ENCODE measurements around the gene BAG5.
A peak's percentile ranks its signal among the peaks of the same experiment; 100 is the strongest.

The BAG5 gene

GRCh38 chr14:103562179-103562428 is 353 bp downstream of the BAG5 start:
- DNase-seq (ENCODE audit: insufficient read length), result no peak
- FAIRE-seq, result no peak

GRCh38 chr14:103561381-103562178 is 877 bp downstream of the BAG5 start:
- no peak for FAIRE-seq
- TF ChIP-seq POLR2AphosphoS5 (IDR thresholded peaks at IDR 0.05; ENCODE audit: low read depth, low read length) (no peak), TAF1 (IDR thresholded peaks at IDR 0.05; ENCODE audit: borderline replicate concordance, low read depth, low read length) (no peak), POLR2A (IDR thresholded peaks at IDR 0.05; ENCODE audit: low read depth, low read length) (no peak)
- peak; percentile 55 for DNase-seq (ENCODE audit: insufficient read length)

More at GRCh38 chr14:103562179-103562428, 353 bp downstream of the BAG5 start:
- TF ChIP-seq POLR2AphosphoS5 (IDR thresholded peaks at IDR 0.05; ENCODE audit: low read depth, low read length) (peak; percentile 13), TAF1 (IDR thresholded peaks at IDR 0.05; ENCODE audit: borderline replicate concordance, low read depth, low read length) (no peak)

- TF ChIP-seq POLR2A (IDR thresholded peaks at IDR 0.05; ENCODE audit: low read depth, low read length), result no peak
- TF ChIP-seq TAF1 (IDR thresholded peaks at IDR 0.05; ENCODE audit: borderline replicate concordance, low read depth, low read length), result no peak
- TF ChIP-seq POLR2AphosphoS5 (IDR thresholded peaks at IDR 0.05; ENCODE audit: low read depth, low read length), result no peak
- DNase-seq (ENCODE audit: insufficient read length) (no peak), FAIRE-seq (no peak)
Observed at GRCh38 chr14:103560691-103561090, 1.8 kb downstream of the BAG5 start.

- TF ChIP-seq POLR2AphosphoS5 (IDR thresholded peaks at IDR 0.05; ENCODE audit: low read depth, low read length) (no peak), POLR2A (IDR thresholded peaks at IDR 0.05; ENCODE audit: low read depth, low read length) (no peak), TAF1 (IDR thresholded peaks at IDR 0.05; ENCODE audit: borderline replicate concordance, low read depth, low read length) (no peak)
- DNase-seq (ENCODE audit: insufficient read length), result no peak
- no peak for FAIRE-seq
Observed at GRCh38 chr14:103559766-103560165, 2.7 kb downstream of the BAG5 start.

GRCh38 chr14:103558071-103558882 is 4.2 kb downstream of the BAG5 start:
- TF ChIP-seq TAF1 (IDR thresholded peaks at IDR 0.05; ENCODE audit: borderline replicate concordance, low read depth, low read length) (no peak), POLR2AphosphoS5 (IDR thresholded peaks at IDR 0.05; ENCODE audit: low read depth, low read length) (no peak), POLR2A (IDR thresholded peaks at IDR 0.05; ENCODE audit: low read depth, low read length) (no peak)
- no peak for DNase-seq (ENCODE audit: insufficient read length)
- FAIRE-seq, result no peak

GRCh38 chr14:103556946-103557758 is 5.3 kb downstream of the BAG5 start:
- TF ChIP-seq POLR2AphosphoS5 (IDR thresholded peaks at IDR 0.05; ENCODE audit: low read depth, low read length) (no peak), POLR2A (IDR thresholded peaks at IDR 0.05; ENCODE audit: low read depth, low read length) (0 out of 2 replicates have a peak, but pooled peaks have one; percentile 19), TAF1 (IDR thresholded peaks at IDR 0.05; ENCODE audit: borderline replicate concordance, low read depth, low read length) (no peak)
- FAIRE-seq (no peak), DNase-seq (ENCODE audit: insufficient read length) (no peak)

- DNase-seq (ENCODE audit: insufficient read length) (no peak), FAIRE-seq (no peak)
- 0 out of 2 replicates have a peak, but pooled peaks have one; percentile 11 for TF ChIP-seq POLR2AphosphoS5 (IDR thresholded peaks at IDR 0.05; ENCODE audit: low read depth, low read length)
- TF ChIP-seq TAF1 (IDR thresholded peaks at IDR 0.05; ENCODE audit: borderline replicate concordance, low read depth, low read length), result no peak
Observed at GRCh38 chr14:103555559-103556337, 6.7 kb downstream of the BAG5 start.

GRCh38 chr14:103552846-103553210 is 9.6 kb downstream of the BAG5 start:
- DNase-seq (ENCODE audit: insufficient read length), result no peak
- no peak for FAIRE-seq
- TF ChIP-seq POLR2AphosphoS5 (IDR thresholded peaks at IDR 0.05; ENCODE audit: low read depth, low read length), result no peak
- no peak for TF ChIP-seq POLR2A (IDR thresholded peaks at IDR 0.05; ENCODE audit: low read depth, low read length)
- TF ChIP-seq TAF1 (IDR thresholded peaks at IDR 0.05; ENCODE audit: borderline replicate concordance, low read depth, low read length), result no peak

GRCh38 chr14:103552011-103552845 is 10.2 kb downstream of the BAG5 start:
- FAIRE-seq, result no peak
- TF ChIP-seq POLR2A (IDR thresholded peaks at IDR 0.05; ENCODE audit: low read depth, low read length) (no peak), POLR2AphosphoS5 (IDR thresholded peaks at IDR 0.05; ENCODE audit: low read depth, low read length) (no peak), TAF1 (IDR thresholded peaks at IDR 0.05; ENCODE audit: borderline replicate concordance, low read depth, low read length) (no peak)
- DNase-seq (ENCODE audit: insufficient read length), result no peak

GRCh38 chr14:103551338-103551762 is 11.1 kb downstream of the BAG5 start:
- TF ChIP-seq TAF1 (IDR thresholded peaks at IDR 0.05; ENCODE audit: borderline replicate concordance, low read depth, low read length) (no peak), POLR2AphosphoS5 (IDR thresholded peaks at IDR 0.05; ENCODE audit: low read depth, low read length) (no peak), POLR2A (IDR thresholded peaks at IDR 0.05; ENCODE audit: low read depth, low read length) (no peak)
- FAIRE-seq (no peak), DNase-seq (ENCODE audit: insufficient read length) (no peak)
